Esophagus squamous epithelium (tissue), 4 donors: ENCODE data around the gene GLS.

ENCODE experiments used
- POLR2A ChIP-seq, 4 donors: fragments of 450-650 bp; IDR thresholded peaks; one replicate each; pipeline ENCODE4 v1.6.1; 2017; ENCODE audit warnings: antibody characterized with exemption in 4 of 4, mild to moderate bottlenecking in 4 of 4, moderate library complexity in 3 of 4
- TF ChIP-seq, protein P1 (sequence below), 6 experiments: fragments of 450-650 bp in 4 of 6; fragments of 200-600 bp in 2 of 6; sonication (generic) in 2 of 6; IDR thresholded peaks; one replicate each; pipeline ENCODE4 v1.5.1; 2016 to 2019; ENCODE audit warnings: antibody characterized with exemption in 6 of 6, mild to moderate bottlenecking in 4 of 6, moderate library complexity in 4 of 6

DNA sequence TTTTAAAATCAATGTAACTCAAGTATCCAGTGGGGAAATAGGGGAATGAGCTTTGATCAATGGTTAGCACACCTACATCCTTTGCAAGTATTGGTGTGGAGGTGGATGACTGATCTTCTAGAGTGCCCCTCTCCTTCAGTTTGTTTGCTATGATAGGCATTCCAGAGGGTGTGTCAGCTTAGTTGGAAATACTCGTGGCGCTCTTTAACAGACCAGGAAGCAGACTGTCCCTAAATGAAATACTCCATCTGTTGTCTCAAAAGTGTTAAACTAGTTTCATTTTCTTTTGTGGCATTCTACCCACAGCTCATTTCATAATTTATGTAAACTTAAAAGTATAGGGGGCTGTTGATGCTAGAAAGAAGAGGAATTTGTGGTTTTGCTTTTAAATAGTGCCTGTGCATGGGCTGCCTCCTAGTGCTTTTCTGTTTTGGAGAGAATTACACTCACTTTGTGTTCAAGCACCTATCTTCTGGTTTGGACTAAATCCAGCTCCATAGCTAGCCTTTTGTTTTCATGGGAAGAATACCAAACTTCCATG lies 67.2 kb downstream of the GLS start:
- TF ChIP-seq, protein P1, sequence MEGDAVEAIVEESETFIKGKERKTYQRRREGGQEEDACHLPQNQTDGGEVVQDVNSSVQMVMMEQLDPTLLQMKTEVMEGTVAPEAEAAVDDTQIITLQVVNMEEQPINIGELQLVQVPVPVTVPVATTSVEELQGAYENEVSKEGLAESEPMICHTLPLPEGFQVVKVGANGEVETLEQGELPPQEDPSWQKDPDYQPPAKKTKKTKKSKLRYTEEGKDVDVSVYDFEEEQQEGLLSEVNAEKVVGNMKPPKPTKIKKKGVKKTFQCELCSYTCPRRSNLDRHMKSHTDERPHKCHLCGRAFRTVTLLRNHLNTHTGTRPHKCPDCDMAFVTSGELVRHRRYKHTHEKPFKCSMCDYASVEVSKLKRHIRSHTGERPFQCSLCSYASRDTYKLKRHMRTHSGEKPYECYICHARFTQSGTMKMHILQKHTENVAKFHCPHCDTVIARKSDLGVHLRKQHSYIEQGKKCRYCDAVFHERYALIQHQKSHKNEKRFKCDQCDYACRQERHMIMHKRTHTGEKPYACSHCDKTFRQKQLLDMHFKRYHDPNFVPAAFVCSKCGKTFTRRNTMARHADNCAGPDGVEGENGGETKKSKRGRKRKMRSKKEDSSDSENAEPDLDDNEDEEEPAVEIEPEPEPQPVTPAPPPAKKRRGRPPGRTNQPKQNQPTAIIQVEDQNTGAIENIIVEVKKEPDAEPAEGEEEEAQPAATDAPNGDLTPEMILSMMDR (IDR thresholded peaks at IDR 0.05) = no peak
- TF ChIP-seq POLR2A (IDR thresholded peaks at IDR 0.05) = no peak
